Measurements from ENCODE around the gene PIK3AP1. TPM values are rescaled to one million over a fixed set of nuclear protein-coding genes. Genes with fewer than 3 reads are reported as not detected.

Gene PIK3AP1
- total and polyA plus RNA-seq, 2 of the 4 experiments (the other 2 are of a cell fraction) = under 0.01 to 0.14 TPM

- Histone ChIP-seq H2BK20ac (ENCODE audit: low read depth, low read length) (no peak overlapping the region), H3K9ac (ENCODE audit: low read depth, low read length) (no peak overlapping the region), H3K36me3 (ENCODE audit: control insufficient read depth, insufficient read depth, low read length) (no peaks in the 10 kb centered on the region), H3K14ac (replicated peaks; ENCODE audit: low read depth, low read length) (no peak overlapping the region), H3K18ac (ENCODE audit: low read depth, low read length) (no peak overlapping the region), H3K4me2 (ENCODE audit: low read depth, low read length) (no peak overlapping the region), H4K91ac (ENCODE audit: insufficient read depth, low read depth, low read length) (no peak overlapping the region), H3K4ac (ENCODE audit: low read depth, low read length) (no peak overlapping the region), H2AFZ (replicated peaks; ENCODE audit: low read length, poor library complexity) (no peak overlapping the region), H4K20me1 (ENCODE audit: insufficient read depth, low read length) (no peaks in the 10 kb centered on the region), H3K9me3 (ENCODE audit: control insufficient read depth, insufficient read depth, low read length) (no peaks in the 10 kb centered on the region), H2BK5ac (ENCODE audit: low read depth, low read length, poor library complexity, severe bottlenecking) (no peak overlapping the region), H3K56ac (ENCODE audit: extremely low read depth, insufficient read depth, low read length) (no peak overlapping the region), H4K8ac (ENCODE audit: low read depth in 2 of 2, low read length in 2 of 2) (no peak overlapping the region), H2AK9ac (replicated peaks; ENCODE audit: low read depth, low read length, poor library complexity) (no peak overlapping the region), H3K9me1 (ENCODE audit: insufficient read depth, low read length) (no peaks in the 10 kb centered on the region), H3K4me3 (ENCODE audit: insufficient read depth, low read depth, low read length) (no peak overlapping the region), H3K27ac (ENCODE audit: insufficient read depth, low read length) (no peak overlapping the region), H4K5ac (ENCODE audit: low read depth, low read length) (no peak overlapping the region), H3K4me1 (ENCODE audit: control insufficient read depth, insufficient read depth, low read length) (no peaks in the 10 kb centered on the region), H2AK5ac (ENCODE audit: low read depth, low read length) (no peak overlapping the region), H3K27me3 (ENCODE audit: control insufficient read depth, insufficient read depth, low read length) (peaks cover 28% of the 10 kb centered on the region), H2BK15ac (ENCODE audit: low read depth, low read length) (no peak overlapping the region), H2BK120ac (ENCODE audit: low read depth, low read length) (no peak overlapping the region), H3K23ac (ENCODE audit: low read depth, low read length) (no peak overlapping the region), H3K79me1 (ENCODE audit: low read depth in 1 of 2, low read length in 2 of 2) (no peaks in the 10 kb centered on the region)
- in situ Hi-C loops (cut with MboI; ENCODE audit: low sequenced_read_pairs) (no loop called here), dilution Hi-C loops (cut with HindIII; ENCODE audit: low sequenced_read_pairs, unreplicated experiment) (no loop called here), intact Hi-C loops (cut with micrococcal nuclease) (loop anchor here (10.0 kb wide), 1 partner anchor 387 kb away; no protein-coding TSS in a partner anchor)
- DNase-seq (no peak), ATAC-seq (ENCODE audit: low read depth) (no peak)
- WGBS, 2 experiments (ENCODE audit: extremely low coverage in 2 of 2, insufficient read length in 1 of 2) = 90% methylated on average over 2 of the region's 6 CpGs; no CpG with 5 or more reads in 1 of the 2 experiments
- BruUV-seq (replicated peaks) = no TSS peak
- TF ChIP-seq MAFK (IDR thresholded peaks at IDR 0.05; ENCODE audit: low read depth, low read length) (no peak), FOS (IDR thresholded peaks at IDR 0.05; ENCODE audit: low read depth, low read length) (no peak), MXI1 (IDR thresholded peaks at IDR 0.05; ENCODE audit: borderline replicate concordance, low read depth, low read length) (no peak), MAZ (IDR thresholded peaks at IDR 0.05; ENCODE audit: borderline replicate concordance, low read depth, low read length) (no peak), CTCF (conservative IDR thresholded peaks at IDR 0.05; ENCODE audit: low read depth, low read length) (no peak), RAD21 (IDR thresholded peaks at IDR 0.05; ENCODE audit: low read length) (no peak), BHLHE40 (IDR thresholded peaks at IDR 0.05; ENCODE audit: low read depth, low read length) (no peak), NFE2L2 (IDR thresholded peaks at IDR 0.05; ENCODE audit: low read depth, low read length) (no peak)
- POLR2A ChIA-PET (ENCODE audit: unreplicated experiment) = no interaction called here
- CTCF ChIA-PET = no interaction called here
Measured at GRCh38 chr10:96648297-96648696, 72.0 kb downstream of the PIK3AP1 start.
